ENCODE measurements around the gene TRMT13. TPM values are rescaled to one million over a fixed set of nuclear protein-coding genes. Genes with fewer than 3 reads are reported as not detected.

The TRMT13 gene
- total and polyA plus RNA-seq, 7 donors, result 2.4 to 26.4 (median 17.4) TPM

DNA sequence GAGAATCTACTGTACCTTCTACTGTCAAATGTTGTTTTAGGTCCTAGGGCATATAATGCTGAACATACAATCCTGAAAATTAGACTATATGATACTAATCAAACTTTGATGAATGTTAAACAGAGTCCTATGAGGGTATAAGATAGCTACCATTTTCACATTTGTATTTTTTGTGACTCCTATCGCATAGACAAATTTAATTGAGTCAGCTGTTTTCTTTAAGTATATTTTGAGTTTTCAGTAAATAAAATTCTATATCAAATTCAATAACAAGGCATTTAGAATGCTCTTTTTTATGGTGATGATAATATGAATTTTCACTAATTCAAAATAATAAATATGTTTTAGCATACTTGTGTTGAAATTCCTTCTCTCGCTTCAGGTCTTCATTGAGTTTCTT is 35.1 kb downstream of the TRMT13 start:
- H3K9me3 ChIP-seq, result no peaks in the 10 kb centered on the region
- H3K4me3 ChIP-seq, result no peak overlapping the region
- H3K27me3 ChIP-seq, result no peaks in the 10 kb centered on the region
- intact Hi-C loops (cut with DNase I), result no loop called here
- 96 to 99% methylated on average over 2 of the region's 2 CpGs for WGBS, 2 donors
- DNase-seq, result no peak
- TF ChIP-seq EP300 (IDR thresholded peaks at IDR 0.05) (no peak), POLR2A (IDR thresholded peaks at IDR 0.05) (no peak), POLR2AphosphoS5 (IDR thresholded peaks at IDR 0.05) (no peak)
- TF ChIP-seq, protein P1, sequence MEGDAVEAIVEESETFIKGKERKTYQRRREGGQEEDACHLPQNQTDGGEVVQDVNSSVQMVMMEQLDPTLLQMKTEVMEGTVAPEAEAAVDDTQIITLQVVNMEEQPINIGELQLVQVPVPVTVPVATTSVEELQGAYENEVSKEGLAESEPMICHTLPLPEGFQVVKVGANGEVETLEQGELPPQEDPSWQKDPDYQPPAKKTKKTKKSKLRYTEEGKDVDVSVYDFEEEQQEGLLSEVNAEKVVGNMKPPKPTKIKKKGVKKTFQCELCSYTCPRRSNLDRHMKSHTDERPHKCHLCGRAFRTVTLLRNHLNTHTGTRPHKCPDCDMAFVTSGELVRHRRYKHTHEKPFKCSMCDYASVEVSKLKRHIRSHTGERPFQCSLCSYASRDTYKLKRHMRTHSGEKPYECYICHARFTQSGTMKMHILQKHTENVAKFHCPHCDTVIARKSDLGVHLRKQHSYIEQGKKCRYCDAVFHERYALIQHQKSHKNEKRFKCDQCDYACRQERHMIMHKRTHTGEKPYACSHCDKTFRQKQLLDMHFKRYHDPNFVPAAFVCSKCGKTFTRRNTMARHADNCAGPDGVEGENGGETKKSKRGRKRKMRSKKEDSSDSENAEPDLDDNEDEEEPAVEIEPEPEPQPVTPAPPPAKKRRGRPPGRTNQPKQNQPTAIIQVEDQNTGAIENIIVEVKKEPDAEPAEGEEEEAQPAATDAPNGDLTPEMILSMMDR (IDR thresholded peaks at IDR 0.05), result no peak
- no peaks in the 10 kb centered on the region for H3K4me1 ChIP-seq
- no peaks in the 10 kb centered on the region for H3K36me3 ChIP-seq
- H3K27ac ChIP-seq, result no peak overlapping the region

DNA sequence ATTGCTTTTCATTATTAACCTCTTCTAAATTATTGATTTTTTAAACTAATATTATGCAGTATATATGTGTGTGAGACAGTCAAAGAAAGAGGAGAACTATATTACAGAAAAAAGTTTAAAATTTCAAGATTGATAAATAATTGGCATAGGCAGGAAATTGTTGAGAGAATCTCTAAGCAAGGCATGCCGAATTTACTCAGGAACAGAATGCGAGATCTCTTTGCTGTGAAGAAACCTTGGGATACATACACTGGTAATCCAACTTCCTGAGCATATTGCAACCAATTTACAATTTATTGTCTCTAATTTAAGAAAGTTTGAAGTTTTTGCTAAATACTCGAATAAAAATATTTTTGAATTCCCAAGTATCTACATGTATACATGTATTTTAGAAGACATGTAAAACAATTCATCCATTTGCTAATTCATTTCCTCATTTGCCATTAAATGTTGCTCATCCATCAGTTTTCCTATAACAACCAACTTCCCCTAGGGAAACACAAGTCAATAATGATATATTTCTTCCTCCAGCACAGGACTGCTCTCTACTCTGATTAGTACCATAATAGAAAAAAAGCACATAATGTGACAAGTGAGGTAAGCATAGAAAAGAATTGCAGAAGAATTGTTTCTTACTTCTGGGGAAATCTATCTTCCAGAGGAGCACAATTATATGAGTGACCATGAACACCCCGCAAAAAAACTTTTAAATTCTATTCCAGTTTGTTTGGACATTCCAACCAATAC is 44.5 kb downstream of the TRMT13 start:
- no peak for DNase-seq
- TF ChIP-seq EP300 (IDR thresholded peaks at IDR 0.05) (no peak), POLR2A (IDR thresholded peaks at IDR 0.05) (no peak), POLR2AphosphoS5 (IDR thresholded peaks at IDR 0.05) (no peak)
- TF ChIP-seq, protein P1 (IDR thresholded peaks at IDR 0.05), result no peak
- Histone ChIP-seq H3K4me1 (peaks cover 0 to 5% (median 2%) of the 10 kb centered on the region in 4 donors), H3K4me3 (no peak overlapping the region), H3K36me3 (no peaks in the 10 kb centered on the region), H3K9me3 (no peaks in the 10 kb centered on the region), H3K27ac (peak overlapping the region in 1 of 4 donors; percentile 44), H3K27me3 (no peaks in the 10 kb centered on the region)
- intact Hi-C loops (cut with DNase I), result no loop called here
- 93 to 98% methylated on average over 4 of the region's 4 CpGs for WGBS, 2 donors

DNA sequence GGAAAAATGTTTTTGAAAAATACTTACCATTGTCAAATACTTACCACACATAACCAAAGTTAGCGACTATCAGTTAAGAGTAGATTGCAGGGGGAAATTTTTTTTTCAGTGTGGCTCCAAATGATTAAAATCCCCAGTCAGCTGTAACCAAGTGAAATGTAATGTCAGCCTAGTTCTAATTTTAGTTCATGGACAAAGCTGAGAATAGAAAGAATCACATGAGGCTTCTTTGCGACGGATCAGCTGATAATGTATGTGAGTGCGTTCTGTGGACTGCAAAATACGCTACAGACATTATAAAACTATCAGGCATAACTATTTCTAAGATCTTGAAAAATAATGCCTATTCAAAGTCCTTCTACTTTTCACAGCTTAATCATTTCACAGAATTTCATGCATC is 45.1 kb downstream of the TRMT13 start, which contains the start of gene LRRC39:
Gene LRRC39 (minus strand): TSS at position 166 of the 400 bp plus-strand sequence. CDS start 9,740 bp downstream, outside the sequence.
- intact Hi-C loops (cut with DNase I), result no loop called here

DNA sequence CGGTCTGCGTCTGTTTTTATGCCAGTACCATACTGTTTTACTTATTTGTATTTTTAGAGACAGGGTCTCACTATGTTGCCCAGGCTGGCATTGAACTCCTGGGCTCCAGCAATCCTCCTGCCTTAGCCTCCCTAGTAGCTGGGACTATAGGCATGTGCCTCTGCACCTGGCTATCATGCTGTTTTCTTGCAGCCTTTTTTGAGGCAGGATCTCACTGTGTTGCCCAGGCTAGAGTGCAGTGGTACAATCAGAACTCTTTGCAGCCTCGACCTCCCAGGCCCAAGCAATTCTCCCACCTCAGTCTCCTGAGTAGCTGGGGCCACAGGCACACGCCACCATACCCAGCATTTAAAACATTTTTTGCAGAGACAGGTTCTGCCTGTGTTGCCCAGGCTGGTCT is 50.4 kb downstream of the TRMT13 start:
- Histone ChIP-seq H3K9me3 (no peaks in the 10 kb centered on the region), H3K4me1 (peaks cover 0 to 10% (median 6%) of the 10 kb centered on the region in 4 donors), H3K36me3 (no peaks in the 10 kb centered on the region), H3K27me3 (no peaks in the 10 kb centered on the region), H3K4me3 (no peak overlapping the region), H3K27ac (no peak overlapping the region)
- no peak for DNase-seq
- intact Hi-C loops (cut with DNase I), result loop anchor here (10.0 kb wide), 1 partner anchor 49 kb away; the partner anchor contains the start of genes SASS6 and TRMT13
- WGBS, 2 donors, result 95 to 98% methylated on average over 4 of the region's 4 CpGs
- TF ChIP-seq, protein P1 (IDR thresholded peaks at IDR 0.05), result no peak
- no peak for TF ChIP-seq EP300 (IDR thresholded peaks at IDR 0.05)
- TF ChIP-seq POLR2AphosphoS5 (IDR thresholded peaks at IDR 0.05), result no peak
- no peak for TF ChIP-seq POLR2A (IDR thresholded peaks at IDR 0.05)

More for the DNA sequence above, 45.1 kb downstream of the TRMT13 start, which contains the start of gene LRRC39:
- TF ChIP-seq POLR2AphosphoS5 (IDR thresholded peaks at IDR 0.05), result peak in 1 of 4 donors; percentile 25
- TF ChIP-seq, protein P1 (IDR thresholded peaks at IDR 0.05), result no peak
- H3K27ac ChIP-seq, result peak within 1 kb of the TSS in 1 of 4 donors; percentile 44
- H3K9me3 ChIP-seq, result no peaks in the 10 kb centered on the region
- no peaks in the 10 kb centered on the region for H3K27me3 ChIP-seq
- DNase-seq, result no peak
- 69 to 75% methylated on average over 5 of the region's 5 CpGs for WGBS, 2 donors
- H3K4me1 ChIP-seq, result peaks cover 0 to 5% (median 2%) of the 10 kb centered on the region in 4 donors
- no peak within 1 kb of the TSS for H3K4me3 ChIP-seq
- H3K36me3 ChIP-seq, result no peaks in the 10 kb centered on the region
